GM19043 (cell line): ENCODE results near the gene EDDM13.
"Not testable (repeated sequence)": the region's sequence is repeated elsewhere in the genome, so short reads cannot be mapped to it uniquely, and the experiment has no call there.

Experiments used
- ATAC-seq: cut with Tn5 transposase; IDR thresholded peaks from one replicate; pipeline ENCODE4 v1.9.1; 2021; ENCODE audit warnings: low read depth; ENCODE audit not compliant: unreplicated experiment

EDDM13 gene

DNA sequence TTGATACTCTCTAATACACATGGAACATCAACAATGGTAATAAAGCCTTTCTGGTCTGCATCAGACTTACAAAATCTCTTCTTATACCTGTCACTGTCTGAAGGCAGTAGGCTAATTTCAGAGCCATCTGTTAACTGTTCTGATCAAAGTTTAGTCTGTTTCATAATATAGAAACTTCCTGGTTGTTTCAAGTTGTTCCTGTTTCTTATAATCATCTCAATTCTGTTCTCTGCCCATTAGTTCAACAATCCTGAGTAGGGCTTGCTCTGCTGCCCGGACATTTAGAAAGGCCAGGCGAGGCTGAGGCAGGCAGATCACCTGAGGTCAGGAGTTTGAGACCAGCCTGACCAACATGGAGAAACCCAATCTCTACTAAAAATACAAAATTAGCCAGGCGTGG is 47.4 kb downstream of the EDDM13 start:
- ATAC-seq: no peak

DNA sequence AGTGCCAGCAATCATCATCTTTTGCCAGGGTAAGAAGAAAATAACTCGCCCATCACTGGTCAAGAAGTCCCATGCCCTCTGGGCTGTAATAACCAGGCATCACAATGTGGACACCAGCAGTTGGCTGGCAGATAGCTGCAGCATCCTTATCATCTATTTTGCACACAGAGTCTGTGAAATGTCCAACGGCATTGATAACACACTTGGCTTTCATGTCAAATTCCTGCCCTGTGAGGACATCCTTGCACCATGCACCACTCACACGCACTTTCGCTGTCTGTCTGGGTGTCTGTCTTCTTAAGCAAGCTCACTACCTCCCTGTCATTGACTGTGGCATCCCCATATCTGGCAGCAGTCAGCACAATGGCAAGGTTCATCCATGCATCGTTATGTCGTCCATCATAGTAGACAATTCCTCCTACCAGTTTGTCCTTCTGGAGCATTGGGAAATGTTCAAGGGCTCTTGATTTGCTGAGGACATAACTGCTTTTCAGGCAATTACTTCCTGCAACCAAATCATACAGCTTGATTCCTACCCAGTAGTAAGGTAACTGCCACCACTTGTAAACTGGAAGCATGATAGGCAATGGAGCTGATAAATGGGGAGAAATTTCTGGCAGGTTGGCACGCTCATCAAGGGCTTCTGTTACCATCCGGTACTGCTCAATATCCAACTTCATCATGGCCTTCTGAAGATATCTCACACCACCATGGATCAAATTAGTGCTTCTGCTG is 48.9 kb downstream of the EDDM13 start:
- no peak for ATAC-seq

DNA sequence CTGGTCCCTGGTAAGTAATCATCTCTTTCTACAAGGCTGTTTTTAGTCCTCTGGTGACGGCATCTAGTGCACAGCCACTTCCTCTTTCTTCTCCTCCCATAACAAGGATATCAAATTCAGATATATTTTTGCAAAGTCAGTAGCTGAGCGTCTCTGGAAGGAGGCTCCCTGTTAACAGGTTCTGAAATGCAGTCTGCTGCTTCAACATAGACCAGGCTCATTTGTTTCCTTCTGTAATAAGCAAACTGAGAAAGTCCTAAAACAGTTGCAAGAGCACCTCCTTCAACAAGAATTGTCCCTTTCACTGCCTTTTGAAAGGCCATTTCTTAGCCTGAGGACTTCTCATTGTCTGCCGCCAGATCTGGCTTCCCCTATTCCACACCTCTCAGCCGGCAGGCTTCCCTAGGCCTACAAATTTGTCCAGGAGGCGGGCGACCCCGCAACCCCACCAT is 49.5 kb downstream of the EDDM13 start:
- ATAC-seq: no peak

DNA sequence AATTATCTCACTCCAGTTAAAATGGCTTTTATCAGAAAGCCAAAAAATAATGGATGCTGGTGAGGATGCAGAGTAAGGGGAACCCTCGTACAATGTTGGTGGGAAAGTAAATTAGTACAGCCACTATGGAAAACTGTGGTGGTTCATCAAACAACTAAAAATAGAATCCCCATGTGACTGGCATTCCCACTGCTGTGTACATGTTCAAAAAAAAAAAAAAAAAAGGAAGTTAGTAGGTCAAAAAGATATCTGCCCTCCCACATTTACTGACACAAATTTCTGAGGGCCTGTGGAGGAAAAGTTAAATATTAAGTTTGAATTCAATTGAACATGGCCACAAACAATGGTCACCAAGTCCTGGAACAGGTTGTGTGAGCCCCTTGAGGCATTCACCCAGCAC is 51.9 kb downstream of the EDDM13 start:
- no peak for ATAC-seq

DNA sequence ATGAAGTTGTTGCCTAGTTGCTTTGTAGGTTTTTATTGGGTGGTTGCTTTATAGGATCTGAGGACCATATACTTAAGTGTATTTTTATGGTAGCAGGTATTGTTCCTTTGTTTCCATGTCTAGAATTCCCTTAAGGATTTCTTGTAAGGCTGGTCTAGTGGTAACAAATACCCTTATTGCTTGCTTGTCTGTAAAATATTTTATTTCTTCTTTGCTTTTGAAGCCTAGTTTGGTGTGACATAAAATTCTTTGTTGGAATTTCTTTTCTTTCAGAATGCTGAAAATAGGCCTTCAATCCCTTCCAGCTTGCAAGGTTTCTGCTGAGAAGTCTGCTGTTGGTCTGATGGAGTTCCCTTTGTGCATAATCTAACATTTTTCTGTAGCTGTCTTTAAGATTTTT is 60.1 kb downstream of the EDDM13 start:
- no peak for ATAC-seq

DNA sequence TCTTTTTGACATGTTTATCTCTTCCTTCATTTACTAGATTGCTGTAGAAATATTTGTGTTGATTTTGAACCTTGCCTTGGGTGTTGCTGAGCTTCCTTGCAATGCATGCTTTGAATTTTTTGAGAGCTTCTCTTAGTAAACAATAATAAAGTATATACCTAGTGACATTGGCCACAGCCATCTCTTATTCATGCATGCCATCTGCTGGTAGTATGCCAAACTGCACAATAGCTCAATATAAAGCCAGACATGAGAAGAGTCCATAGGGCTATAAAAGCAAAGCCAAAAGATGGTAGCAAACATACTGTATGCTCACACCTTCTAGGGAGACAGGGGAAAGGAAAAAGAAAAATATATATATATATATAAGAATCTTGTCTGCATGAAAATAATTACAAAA is 61.0 kb downstream of the EDDM13 start:
- ATAC-seq: no peak

DNA sequence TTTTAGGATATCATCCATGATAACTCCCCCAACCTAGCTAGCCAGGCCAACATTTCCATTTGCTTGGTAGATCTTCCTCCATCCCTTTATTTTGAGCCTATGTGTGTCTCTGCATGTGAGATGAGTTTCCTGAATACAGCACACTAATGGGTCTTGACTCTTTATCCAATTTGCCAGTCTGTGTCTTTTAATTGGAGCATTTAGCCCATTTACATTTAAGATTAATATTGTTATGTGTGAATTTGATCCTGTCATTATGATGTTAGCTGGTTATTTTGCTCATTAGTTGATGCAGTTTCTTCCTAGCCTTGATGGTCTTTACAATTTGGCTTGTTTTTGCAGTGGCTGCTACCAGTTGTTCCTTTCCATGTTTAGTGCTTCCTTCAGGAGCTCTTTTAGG is 62.8 kb downstream of the EDDM13 start:
- ATAC-seq: not testable (repeated sequence)

DNA sequence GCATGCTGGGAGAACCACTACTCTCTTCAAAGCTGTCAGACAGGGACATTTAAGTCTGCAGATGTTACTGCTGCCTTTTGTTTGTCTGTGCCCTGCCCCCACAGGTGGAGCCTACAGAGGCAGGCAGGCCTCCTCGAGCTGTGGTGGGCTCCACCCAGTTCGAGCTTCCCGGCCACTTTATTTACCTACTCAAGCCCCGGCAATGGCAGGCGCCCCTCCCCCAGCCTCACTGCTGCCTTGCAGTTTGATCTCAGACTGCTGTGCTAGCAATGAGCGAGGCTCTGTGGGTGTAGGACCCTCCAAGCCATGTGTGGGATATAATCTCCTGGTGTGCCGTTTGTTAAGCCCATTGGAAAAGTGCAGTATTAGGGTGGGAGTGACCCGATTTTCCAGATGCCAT is 64.5 kb downstream of the EDDM13 start:
- ATAC-seq: not testable (repeated sequence)

DNA sequence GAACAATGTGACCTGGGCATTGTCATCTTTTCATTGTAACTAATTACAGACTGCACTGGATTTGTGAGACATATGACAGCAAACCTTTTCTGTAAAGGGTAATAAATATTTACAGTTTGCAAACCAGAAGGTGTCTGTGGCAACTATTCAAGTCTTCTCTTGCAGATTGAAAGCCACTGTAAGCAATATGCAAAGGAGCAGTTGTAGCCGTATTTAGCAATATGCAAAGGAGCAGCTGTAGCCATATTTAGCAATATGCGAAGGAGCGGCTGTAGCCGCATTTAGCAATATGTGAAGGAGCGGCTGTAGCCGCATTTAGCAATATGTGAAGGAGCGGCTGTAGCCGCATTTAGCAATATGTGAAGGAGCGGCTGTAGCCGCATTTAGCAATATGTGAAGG is 66.5 kb downstream of the EDDM13 start:
- ATAC-seq: not testable (repeated sequence)

DNA sequence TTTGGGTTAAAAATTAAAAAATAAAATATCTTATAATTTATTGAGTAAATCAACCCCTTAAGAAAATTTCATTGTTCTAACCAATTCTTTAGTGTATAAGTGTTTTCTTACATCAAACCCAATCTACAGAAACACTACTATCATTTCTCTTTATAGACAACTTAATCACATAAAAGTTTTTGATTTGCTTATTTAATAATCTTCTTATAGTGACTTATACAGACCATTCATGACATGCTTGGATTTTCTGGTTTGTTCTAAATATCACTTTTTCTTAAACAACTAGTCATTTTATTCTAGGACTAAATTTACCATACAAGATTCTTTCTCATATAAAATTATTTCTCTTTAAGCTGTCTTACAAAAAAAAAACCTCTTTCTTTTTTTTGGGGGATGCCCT is 69.4 kb downstream of the EDDM13 start:
- no peak for ATAC-seq

DNA sequence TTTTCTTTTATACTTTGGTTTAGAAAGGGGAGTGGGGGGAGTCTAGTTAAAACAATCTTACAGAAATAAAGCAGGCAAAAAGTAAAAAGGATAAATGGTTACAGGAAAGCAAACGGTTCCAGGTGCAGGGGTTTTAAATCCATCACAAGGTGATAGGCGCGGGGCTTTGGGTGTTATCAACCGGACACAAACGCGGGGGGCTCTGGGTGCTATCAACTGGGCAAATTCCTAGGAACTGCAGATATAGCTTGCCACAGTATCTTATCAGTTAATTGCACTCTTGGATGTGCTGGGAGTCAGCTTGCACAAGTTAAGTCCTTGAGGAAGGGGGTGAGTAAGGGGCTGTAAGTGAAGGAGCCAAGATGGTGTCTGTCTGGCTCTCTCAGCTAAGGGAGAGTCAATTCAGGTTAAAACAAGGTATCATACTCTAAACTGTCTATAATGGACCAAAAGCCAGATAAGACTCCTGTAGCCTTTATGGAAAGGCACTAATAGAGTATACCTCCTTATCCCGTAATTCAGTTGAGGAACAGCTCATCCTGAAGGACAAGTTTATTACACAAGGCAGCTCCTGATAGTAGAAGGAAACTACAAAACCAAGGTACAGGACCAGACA is 74.7 kb downstream of the EDDM13 start:
- no peak for ATAC-seq

DNA sequence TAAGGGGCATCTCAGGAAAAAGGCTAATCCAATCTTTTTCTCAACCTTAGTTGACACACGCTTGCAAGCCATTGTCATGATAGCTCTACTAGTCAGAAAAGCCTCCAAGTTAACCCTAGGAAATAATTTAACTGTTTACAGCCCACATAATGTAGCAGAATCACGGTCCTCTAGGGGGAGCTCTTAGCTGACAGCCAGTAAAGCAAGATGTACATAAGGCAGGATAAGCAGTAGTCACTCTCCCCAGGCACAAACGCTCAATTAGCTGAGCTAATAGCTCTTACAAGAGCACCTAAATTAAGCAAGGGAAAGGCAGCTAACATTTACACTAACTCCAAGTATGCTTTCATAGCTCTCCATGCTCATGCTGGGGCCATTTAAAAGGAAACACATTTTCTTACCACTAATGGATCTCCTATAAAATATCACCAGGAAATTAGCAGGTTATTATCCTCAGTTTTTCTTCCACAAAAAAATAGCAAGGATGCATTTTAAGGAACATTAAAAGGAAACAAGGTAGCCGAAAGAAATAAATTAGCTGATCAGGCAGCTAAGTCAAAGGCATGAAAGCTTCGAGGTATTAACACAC is 75.8 kb downstream of the EDDM13 start:
- no peak for ATAC-seq

DNA sequence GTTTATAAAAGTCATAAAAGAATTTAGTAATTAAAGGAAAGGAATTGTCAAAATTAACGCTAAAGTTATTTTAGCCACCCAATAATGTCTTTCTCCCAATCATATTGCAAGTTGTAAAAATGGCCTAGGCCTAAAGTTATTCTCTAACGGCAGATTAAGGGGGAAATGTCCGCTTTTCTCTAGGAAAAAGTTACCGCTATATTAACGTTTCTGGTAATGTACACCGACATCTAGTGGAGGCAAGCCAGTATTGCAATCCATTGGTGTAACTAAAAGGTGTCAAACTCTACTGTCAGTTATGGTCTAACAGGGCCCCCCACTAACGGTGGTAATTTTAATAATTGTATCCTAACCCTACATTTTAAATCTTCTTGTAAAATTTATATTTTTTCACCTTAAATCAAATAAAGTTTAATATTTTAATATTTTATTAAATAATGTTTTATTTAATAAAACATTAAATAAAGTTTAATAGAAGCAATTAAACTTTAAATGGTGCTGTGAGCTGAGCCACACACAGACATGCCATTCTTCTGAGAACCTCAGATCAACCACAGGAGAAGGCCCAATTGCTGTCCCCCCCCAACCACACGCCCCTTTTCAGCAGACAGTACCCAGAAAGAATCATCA is 78.0 kb downstream of the EDDM13 start:
- ATAC-seq: no peak

DNA sequence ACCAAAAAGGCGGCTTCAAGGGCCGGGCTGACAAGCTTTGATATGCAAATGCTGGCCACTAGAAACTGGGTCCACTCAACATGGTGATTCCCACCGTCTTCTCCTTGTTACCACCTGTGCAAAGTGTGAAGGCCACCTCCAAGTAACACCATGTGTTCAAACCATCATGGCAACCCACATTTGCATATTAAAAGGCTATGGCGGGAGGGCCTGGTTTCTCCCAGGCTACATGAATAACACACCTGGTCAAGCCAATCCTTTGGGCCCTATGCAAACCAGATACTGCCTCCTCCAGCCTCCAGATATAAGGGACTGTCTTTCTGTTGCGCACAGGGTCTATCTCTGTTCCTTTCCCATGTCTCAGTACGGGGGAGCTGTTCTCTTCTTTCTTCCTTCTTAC is 78.7 kb downstream of the EDDM13 start:
- ATAC-seq: no peak

DNA sequence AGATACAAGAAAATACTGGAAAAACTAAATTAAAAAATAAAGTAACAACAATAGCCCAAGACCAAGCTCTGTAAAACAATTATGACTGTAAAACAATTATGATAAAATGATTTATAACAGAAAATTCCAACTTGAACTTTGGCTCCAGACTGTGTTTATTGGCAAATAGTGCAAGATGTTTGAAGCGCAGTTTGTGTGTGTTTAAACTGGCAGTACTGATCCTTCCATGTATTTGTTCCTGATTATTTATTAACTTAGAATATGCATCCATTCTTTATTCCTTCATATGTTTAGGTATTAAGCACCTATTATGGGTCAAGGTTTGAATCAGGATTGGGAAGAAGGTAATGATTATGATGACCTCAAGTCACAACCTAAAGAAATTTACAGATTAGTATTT is 83.0 kb downstream of the EDDM13 start:
- no peak for ATAC-seq

DNA sequence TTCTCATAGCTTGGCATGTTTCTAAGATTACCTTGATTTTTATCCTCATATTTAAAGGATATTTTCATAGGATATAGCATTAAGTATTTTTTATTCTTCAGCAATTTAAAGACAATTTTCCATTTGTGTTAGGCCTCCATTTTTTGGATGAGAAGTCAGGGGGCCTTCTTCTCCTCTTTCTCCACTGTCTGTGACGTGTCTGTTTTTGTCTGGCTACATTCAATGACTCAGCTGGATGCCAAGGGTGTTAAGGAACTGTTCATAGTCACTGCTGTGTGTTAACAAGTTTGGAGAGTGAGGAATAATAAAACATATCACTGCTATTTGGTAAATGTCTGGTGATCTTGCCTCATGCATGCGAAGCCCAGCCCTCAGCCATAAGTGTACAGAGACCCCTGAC is 84.4 kb downstream of the EDDM13 start:
- no peak for ATAC-seq
